ENCODE results near the gene HOXA7. TPM values are rescaled to one million over a fixed set of nuclear protein-coding genes. Genes with fewer than 3 reads are reported as not detected.

Gene HOXA7
- total RNA-seq, 2 donors from 2014 or later, result 0.26 to 0.66 TPM

- 17 to 25% methylated on average over 18 to 28 of the region's 28 CpGs for WGBS, 2 donors
- H3K27ac ChIP-seq, result no peak overlapping the region
- H3K4me1 ChIP-seq, result peaks cover 10% of the 10 kb centered on the region
- H3K36me3 ChIP-seq (replicated peaks in 1 of 2; ENCODE audit: insufficient read depth in 1 of 2, low read depth in 2 of 2), result no peaks in the 10 kb centered on the region
- no peaks in the 10 kb centered on the region for H3K9me3 ChIP-seq
- intact Hi-C loops (cut with DNase I), result no loop called here
- ATAC-seq (no peak), DNase-seq (no peak)
- H3K27me3 ChIP-seq, result peaks cover 0 to 36% of the 10 kb centered on the region in 2 donors
- TF ChIP-seq POLR2A (IDR thresholded peaks at IDR 0.05) (no peak), CTCF (IDR thresholded peaks at IDR 0.05) (no peak)
- H3K4me3 ChIP-seq, result no peak overlapping the region
Observed at GRCh38 chr7:27128776-27129728, 27.4 kb downstream of the HOXA7 start.

- intact Hi-C loops (cut with DNase I), result no loop called here
- peaks cover 10% of the 10 kb centered on the region for H3K4me1 ChIP-seq
- H3K4me3 ChIP-seq, result no peak overlapping the region
- no peak overlapping the region for H3K27ac ChIP-seq
- H3K9me3 ChIP-seq, result no peaks in the 10 kb centered on the region
- H3K36me3 ChIP-seq (replicated peaks in 1 of 2; ENCODE audit: insufficient read depth in 1 of 2, low read depth in 2 of 2), result no peaks in the 10 kb centered on the region
- ATAC-seq, result no peak
- peaks cover 0 to 47% of the 10 kb centered on the region in 2 donors for H3K27me3 ChIP-seq
- 23 to 39% methylated on average over 2 of the region's 2 CpGs for WGBS, 2 donors
- no peak for DNase-seq
- TF ChIP-seq POLR2A (IDR thresholded peaks at IDR 0.05) (no peak), CTCF (IDR thresholded peaks at IDR 0.05) (no peak)
Observed at GRCh38 chr7:27128034-27128433, 28.4 kb downstream of the HOXA7 start.

- DNase-seq, result no peak
- no peak for ATAC-seq
- no peaks in the 10 kb centered on the region for H3K9me3 ChIP-seq
- 10 to 19% methylated on average over 3 of the region's 3 CpGs for WGBS, 2 donors
- H3K36me3 ChIP-seq (replicated peaks in 1 of 2; ENCODE audit: insufficient read depth in 1 of 2, low read depth in 2 of 2), result no peaks in the 10 kb centered on the region
- intact Hi-C loops (cut with DNase I), result no loop called here
- peaks cover 16% of the 10 kb centered on the region for H3K4me1 ChIP-seq
- H3K4me3 ChIP-seq, result no peak overlapping the region
- H3K27ac ChIP-seq, result no peak overlapping the region
- TF ChIP-seq POLR2A (IDR thresholded peaks at IDR 0.05) (no peak), CTCF (IDR thresholded peaks at IDR 0.05) (no peak)
- peaks cover 0 to 58% of the 10 kb centered on the region in 2 donors for H3K27me3 ChIP-seq
Observed at GRCh38 chr7:27126596-27127327, 29.7 kb downstream of the HOXA7 start.

GRCh38 chr7:27125986-27126394, 30.5 kb downstream of the HOXA7 start:
- Histone ChIP-seq H3K27ac (no peak overlapping the region), H3K9me3 (no peaks in the 10 kb centered on the region), H3K4me3 (no peak overlapping the region), H3K36me3 (replicated peaks in 1 of 2; ENCODE audit: insufficient read depth in 1 of 2, low read depth in 2 of 2) (no peaks in the 10 kb centered on the region), H3K27me3 (peaks cover 0 to 52% of the 10 kb centered on the region in 2 donors), H3K4me1 (peaks cover 14% of the 10 kb centered on the region)
- intact Hi-C loops (cut with DNase I), result no loop called here
- no peak for ATAC-seq
- no peak for TF ChIP-seq POLR2A (IDR thresholded peaks at IDR 0.05)
- TF ChIP-seq CTCF (IDR thresholded peaks at IDR 0.05), result no peak
- DNase-seq, result no peak
- 8 to 23% methylated on average over 5 of the region's 5 CpGs for WGBS, 2 donors
